HG02623 (cell line): Measurements from ENCODE around the gene SRPRB.

Source experiments
- ATAC-seq: cut with Tn5 transposase; IDR thresholded peaks from one replicate; pipeline ENCODE4 v1.9.1; 2021; ENCODE audit warnings: moderate library complexity; ENCODE audit not compliant: unreplicated experiment

Gene SRPRB

DNA sequence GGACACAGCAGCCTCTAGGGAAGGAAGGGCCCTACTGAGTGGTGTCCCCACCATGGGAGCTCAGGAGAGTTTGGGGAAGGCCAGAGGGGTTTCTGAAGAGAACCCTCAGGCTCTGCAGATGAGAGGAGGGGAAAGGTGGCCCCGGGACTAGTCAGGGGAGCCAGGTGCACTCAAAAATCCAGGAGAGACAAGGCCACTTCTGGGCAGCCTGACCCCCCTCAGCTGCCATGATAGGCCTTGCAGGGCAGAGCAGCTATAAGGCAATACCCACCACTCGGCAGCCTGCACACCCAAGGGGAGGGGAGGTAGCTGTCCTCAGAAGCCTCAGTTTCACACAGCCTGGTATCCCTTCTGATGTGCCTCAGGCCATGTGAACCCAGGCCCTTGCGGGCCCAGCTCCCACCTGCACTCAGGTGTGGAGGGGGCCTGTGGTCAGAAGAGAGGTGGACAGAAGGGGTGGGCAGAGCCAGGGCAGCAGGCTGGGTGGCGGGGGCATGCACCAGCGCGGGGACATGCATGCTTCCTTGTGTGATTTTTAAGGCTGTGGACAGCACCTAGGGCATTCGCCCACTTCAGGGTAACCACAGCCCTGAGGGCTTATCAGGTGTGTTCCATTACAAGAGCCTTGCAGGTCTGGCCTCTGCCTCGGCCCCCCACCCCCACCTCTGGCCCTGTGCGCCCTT lies 34.6 kb downstream of the SRPRB start:
- ATAC-seq, result no peak

DNA sequence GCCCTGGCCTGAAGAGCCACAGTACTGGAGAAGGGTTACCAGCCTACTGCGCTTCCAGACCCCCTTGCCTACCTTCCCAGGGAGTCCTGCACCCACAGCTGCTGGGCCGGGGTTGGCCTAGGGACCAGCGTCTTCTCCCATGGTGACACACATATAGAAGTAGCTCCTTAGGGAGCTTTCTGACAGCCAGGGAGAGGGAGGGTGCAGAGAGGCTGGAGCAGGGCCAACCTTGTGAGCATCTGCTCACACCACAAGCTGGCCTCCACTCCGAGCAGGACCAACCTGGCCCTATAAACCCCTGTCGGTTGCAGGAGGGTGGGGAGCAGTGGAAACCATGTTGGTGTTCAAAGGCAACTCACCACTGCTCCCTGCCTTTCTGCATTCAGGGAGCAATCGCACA lies 35.2 kb downstream of the SRPRB start:
- ATAC-seq, result no peak

- no peak for ATAC-seq
Measured at GRCh38 chr3:133841196-133841595, 35.6 kb downstream of the SRPRB start.

- ATAC-seq, result no peak
Measured at GRCh38 chr3:133842158-133842557, 36.5 kb downstream of the SRPRB start.

GRCh38 chr3:133843634-133844033 lies 38.0 kb downstream of the SRPRB start:
- ATAC-seq, result no peak

GRCh38 chr3:133845127-133845526 lies 39.5 kb downstream of the SRPRB start:
- ATAC-seq, result no peak

- no peak for ATAC-seq
Measured at GRCh38 chr3:133849346-133849745, 43.7 kb downstream of the SRPRB start.

DNA sequence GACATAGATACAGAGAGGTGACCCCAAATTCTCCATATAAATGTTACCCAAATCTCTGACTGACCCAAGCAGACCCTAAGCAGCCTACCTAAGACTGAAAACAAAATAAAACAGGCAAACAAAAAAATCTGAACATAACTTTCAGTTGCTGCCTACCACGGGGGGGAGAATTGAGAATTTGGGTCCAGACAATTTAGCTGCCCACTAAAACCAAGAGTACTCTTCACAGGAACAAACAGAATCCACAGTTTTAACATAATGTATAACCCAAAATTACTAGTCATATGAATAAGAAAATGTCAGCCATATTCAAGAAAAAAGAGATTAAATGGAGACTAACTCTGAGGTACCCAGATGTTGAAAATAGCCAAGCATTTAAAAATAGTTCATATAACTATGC lies 44.4 kb downstream of the SRPRB start:
- no peak for ATAC-seq

DNA sequence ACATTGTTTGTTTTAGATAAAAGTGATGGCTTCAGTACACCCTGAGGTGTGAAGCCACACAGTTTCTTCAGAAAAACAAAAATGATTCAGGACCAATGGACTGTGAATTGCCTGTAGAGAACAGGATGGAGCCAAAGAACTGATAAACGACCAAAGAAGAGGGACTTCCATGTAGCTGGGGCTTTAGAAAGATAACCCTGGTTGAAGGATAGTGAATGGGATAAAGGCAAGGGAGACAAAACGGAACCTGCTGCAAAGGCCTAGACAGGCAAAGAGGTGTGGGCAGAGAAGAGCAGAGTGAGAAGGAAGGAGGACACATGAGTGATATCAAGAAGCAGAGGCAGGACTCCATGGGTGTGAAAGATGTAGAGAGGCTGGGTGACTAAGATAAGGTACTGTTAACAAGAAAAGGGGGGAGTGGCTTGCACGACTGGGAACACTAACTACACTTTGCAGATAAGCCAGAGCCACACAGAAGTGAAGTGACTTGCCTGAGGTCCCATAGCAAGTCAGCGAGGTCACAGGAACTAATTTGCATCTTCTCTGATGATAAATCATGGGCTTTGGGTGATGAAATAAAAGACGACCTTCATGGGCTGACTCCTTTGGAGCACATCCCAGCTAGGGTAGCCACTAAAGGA lies 45.8 kb downstream of the SRPRB start:
- peak; percentile 46 for ATAC-seq

- no peak for ATAC-seq
Measured at GRCh38 chr3:133851931-133852330, 46.3 kb downstream of the SRPRB start.

DNA sequence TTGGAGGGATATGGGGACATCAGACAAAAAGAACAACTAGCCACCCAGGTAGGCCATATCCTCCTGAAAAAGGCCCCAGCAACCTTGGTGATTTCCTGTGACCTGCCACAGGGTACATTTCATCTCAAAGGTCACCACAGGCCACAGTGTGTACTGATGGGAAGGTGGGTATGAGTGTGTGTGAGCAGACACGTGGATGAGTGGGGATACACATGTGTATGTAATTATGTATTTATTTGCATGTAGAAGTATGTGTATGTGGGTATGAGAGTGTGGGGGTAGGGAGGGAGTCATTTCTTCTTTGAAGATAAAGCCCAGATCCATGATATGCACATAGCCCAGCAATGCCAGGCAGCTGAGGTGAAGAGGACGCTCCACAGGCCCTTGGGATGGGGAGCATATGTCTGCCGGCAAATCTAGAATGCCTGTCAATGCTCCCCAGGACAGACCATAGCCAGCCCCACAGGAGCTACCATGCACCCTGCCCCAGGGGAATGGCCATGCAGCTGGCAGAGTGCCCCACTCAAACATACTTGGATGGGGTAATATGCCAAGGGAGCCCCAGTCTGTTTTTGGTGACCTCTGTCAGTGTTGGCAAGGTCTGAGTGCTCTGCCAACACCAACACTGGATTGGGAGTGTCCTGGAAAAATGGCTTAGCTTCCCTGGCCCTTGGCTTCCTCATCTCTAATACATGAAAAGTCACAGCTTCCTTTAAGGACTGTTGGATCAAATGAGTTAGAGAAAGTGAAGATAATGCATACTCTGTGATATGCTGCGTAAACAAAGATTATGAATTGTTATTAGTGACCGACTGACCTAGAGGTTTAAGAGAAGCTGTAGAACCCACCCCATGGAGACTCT lies 47.7 kb downstream of the SRPRB start:
- no peak for ATAC-seq

GRCh38 chr3:133853925-133854227 lies 48.3 kb downstream of the SRPRB start:
- ATAC-seq, result no peak

GRCh38 chr3:133854264-133855001 lies 48.8 kb downstream of the SRPRB start:
- no peak for ATAC-seq

DNA sequence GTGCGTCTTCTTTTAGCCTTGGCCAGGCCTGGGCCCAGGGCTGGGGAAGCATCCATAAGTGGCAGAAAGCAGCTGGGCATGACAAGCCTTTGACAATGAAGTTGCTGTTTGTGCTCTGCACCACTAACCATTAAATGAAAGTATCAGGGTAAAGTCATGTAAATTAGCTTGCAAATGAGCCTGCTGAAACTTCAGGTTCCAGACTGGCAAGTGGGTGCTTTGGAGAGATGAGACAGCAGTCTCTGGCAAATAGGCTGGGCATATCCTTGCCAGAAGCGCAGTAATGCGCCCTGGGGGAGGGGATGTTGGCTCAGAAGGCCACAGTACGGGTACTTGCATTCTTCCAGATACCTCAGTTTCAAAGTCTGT lies 49.4 kb downstream of the SRPRB start:
- no peak for ATAC-seq

DNA sequence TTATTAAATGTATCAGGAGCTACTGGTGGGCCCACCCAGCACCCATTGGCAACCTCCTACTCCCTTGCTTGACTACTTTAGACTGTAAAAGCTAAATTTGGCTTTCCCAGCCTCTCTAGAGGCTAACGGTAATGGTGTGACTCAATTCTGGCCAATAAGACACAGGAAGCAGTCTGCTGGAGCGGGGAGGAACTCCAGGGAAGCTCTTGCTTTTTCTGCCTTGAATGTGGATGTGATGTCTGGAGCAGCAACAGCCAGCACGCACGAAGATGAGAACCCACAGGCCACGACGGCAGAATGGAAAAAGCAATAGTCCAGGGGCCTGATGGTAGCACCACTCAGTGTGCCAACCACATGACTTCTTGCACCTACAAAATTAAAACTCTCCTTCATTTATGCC lies 50.2 kb downstream of the SRPRB start:
- ATAC-seq, result no peak

GRCh38 chr3:133856316-133856715 lies 50.7 kb downstream of the SRPRB start:
- ATAC-seq, result no peak

GRCh38 chr3:133857767-133858166 lies 52.2 kb downstream of the SRPRB start:
- no peak for ATAC-seq

- ATAC-seq, result no peak
Measured at GRCh38 chr3:133859381-133860234, 54.0 kb downstream of the SRPRB start.

DNA sequence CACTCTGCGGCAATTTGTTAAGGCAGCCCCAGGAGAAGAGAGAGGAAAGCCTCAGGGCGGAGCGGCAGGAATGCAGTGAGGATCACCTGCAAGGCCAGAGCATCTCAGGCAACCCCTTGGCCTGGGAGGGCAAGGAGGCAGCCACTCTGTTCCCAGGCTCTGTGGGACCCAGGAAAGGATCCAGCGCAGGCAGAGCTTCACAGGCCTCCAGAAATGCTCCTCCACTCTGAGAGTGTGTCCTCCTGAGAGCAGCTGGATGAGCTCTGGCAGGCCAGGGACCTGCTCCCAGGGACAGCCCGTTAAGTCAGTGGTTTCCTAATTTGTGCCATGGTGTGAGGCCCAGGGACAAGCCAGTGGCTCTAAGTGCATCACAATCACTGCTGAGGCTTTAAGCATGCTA lies 54.9 kb downstream of the SRPRB start:
- no peak for ATAC-seq

DNA sequence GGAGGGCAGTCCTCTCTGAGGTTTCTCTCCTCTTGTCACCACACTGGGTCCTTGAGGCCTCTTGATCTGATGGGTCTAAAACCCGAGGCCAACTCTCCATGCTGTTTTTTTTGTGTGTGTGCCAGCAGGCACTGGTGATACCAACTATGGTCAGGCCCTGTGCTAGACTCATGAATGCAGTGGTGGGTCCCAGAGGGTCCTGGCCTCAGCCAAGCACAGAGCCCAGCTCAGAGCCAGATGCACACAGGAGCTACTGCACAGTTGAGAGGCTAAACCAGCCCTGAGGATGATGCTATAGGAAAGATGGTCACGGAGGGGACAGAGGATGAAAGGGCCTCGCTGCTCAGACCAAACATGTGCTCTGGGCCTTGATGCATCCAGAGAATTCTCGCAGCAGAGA lies 56.5 kb downstream of the SRPRB start:
- no peak for ATAC-seq

DNA sequence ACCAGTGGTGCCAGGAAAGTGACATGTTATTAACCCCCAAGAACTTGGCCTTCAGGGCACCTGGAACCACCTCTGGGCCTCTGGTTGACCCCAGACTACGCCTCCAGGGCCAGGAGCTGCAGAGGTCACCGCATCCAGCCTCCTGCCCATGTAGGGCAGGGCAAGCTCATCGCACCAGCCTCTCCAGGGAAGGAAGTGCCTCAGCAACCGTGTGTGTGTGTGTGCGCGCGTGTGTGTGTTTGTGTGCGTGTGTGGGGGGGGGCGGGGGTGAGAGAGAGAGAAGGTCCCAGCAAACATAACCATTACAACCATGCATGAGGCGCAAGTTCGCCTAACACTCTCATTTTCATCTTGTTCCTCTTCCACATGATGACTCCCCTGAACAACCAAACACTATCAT lies 58.3 kb downstream of the SRPRB start:
- no peak for ATAC-seq
